GM19328 (cell line): Measurements from ENCODE around the gene ARHGAP26.
"Not testable (repeated sequence)": the region's sequence is repeated elsewhere in the genome, so short reads cannot be mapped to it uniquely, and the experiment has no call there.

ENCODE experiments used
- ATAC-seq: cut with Tn5 transposase; IDR thresholded peaks from one replicate; pipeline ENCODE4 v1.9.1; 2021; ENCODE audit warnings: mild to moderate bottlenecking, moderate library complexity; ENCODE audit not compliant: unreplicated experiment

ARHGAP26 gene

DNA sequence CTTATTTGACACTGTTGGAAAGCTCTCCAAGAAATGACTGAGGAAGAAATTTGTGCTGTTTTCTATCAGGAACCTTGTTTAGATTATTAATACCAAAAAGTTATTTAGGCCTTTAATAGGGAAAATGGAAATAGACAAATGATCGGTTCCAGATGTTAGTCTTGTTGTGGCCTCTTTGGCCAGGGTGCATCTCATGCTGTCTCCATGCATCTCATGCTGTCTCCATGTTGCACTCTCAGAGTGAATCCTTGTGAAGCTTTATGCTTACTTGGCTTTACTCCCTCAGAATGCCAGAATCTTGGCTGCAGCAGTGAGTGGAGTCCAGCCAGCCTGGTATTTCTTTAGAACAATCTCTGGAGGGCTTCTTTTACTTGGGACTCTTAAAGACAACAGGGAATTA lies 185.5 kb downstream of the ARHGAP26 start:
- no peak for ATAC-seq

DNA sequence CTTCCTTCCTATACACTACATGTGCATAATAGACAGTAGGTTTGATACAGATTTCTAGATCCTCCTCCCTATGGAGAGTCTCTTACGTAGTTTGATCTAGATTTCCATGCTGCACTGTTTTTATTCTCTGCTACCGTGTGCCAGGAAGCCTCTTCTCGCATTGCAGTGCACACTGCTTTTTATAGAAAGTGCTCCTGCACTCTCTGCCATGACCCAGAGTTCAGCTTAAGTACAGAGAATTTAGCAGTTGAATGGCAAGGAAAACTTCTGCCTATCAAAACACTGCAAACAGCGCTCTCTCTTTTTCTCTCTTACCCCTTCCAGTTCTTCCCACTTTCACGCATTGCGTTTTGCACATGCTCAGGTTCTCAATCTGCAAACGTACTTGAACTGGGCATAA lies 187.4 kb downstream of the ARHGAP26 start:
- ATAC-seq = no peak

DNA sequence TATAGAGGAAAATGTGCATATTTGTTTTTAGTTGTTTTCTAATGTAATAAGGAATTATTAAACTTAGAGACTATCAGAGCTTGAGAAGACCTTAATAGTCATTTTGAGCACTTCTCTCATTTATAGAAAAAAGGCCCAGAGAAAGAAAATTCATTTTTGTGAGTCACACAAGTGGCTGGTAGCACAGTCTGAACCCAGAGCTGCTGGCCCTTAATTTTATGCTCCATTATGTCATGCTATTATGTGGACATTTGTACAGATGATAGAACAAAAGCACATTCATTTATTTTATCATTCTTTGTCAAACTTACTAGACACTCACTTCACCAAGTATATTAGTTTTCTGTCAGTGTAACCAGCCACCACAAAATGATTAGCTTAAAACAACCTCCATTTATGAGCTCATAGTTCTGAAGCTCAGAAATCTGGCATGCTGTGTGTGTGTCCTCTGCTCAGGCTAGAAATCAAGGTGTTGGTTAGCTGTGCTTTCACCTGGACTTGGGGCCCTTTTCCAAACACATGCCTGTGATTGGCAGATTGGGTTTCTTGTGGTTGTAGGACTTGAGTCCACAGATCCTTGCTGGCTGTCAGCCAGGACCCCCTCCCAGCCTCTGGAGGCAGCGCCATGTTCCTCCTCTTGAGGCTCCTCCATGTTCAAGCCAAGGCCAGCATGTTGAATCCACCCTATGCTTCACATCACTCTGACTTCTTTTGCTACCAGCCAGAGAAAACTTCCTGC lies 188.9 kb downstream of the ARHGAP26 start:
- no peak for ATAC-seq

DNA sequence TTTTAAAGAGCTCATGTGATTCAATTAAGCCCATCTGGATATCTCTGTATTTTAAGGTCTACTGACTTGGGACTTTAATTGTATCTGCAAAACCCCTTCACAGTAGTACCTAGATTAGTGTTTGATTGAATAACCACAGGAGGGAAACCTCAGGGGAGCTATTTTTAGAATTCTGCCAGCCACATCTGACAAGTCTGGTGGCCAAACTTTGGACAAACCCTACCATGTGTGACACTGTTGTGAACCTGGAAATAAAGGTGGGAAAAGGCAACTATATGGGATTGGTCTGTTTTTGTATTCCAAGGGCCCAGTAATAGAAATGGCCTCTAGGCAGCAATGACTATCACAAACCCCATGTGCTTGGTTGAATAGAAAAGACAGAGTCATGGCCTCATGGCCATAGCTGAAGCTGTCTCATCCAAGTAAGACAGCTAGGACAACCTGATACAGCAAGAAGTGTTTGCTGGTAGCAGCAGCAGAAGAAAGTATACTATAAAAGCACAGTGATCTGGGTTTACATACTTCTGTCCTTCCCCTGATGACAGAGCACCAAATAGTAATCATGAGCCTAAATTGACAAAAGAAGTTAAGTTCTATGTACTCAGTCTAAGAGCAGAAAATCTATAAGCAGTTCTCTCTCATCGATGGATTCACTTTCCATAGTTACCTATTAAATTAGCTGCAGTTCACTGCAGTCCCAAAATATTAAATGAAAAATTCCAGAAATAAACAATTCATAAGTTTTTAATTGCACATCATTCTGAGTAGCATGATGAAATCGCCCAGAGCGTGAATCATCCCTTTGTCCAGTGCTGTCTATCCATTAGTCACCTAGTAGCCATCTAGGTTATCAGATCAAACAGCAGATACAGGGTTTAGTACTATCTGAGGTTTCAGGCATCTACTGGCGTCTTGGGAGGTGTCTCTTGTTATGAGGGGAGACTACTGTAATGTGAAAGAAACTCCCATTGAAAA lies 189.8 kb downstream of the ARHGAP26 start:
- ATAC-seq = no peak

DNA sequence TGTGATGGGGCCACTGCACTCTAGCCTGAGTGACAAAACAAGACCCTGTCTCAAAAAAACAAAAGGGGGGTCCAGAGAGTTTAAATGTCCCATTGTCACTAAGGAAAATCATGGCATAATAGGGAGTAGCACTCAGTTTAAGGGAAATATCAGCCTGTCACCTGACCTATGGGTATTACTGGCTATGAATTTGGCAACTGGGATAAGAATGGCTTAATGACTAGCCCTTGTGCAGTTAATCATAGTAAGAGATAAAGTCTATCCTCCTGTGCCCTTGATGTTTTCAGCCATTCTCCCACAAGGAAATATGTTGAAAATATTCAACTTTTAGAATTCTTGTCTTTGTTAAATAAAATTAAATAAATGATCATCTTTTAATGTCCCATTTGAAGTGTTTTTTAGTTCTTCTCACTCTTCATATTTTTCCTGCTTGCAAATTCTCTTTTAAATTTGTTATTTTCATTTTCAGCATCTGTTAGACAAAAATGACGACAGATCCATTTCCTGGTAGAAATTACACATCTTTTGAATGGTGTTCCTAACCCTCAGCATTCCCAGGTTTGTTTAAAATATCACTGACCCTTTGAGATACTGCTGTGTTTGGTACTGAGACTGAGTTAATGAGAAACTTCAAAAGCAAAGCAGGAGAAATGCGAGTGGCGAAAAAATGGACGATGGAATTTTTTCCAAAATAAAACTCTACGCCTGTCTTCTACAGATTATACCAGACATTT lies 191.4 kb downstream of the ARHGAP26 start:
- no peak for ATAC-seq

DNA sequence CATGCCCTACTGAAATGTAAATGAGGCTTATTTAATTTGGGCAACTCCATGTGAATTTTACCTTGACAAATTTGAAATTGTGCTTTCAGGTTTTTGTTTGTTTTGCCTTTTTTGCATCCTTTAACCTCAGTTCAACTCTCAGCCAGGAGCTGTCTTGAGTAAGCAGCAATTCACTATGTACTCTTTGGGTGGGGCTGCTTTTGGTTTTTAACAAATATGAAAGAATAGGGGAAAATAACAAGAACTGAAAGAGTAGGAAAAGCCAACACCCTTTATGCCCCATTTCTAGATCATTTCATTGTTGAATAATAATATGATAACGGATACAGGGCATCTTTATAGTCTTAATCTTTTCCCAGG lies 192.0 kb downstream of the ARHGAP26 start:
- no peak for ATAC-seq

DNA sequence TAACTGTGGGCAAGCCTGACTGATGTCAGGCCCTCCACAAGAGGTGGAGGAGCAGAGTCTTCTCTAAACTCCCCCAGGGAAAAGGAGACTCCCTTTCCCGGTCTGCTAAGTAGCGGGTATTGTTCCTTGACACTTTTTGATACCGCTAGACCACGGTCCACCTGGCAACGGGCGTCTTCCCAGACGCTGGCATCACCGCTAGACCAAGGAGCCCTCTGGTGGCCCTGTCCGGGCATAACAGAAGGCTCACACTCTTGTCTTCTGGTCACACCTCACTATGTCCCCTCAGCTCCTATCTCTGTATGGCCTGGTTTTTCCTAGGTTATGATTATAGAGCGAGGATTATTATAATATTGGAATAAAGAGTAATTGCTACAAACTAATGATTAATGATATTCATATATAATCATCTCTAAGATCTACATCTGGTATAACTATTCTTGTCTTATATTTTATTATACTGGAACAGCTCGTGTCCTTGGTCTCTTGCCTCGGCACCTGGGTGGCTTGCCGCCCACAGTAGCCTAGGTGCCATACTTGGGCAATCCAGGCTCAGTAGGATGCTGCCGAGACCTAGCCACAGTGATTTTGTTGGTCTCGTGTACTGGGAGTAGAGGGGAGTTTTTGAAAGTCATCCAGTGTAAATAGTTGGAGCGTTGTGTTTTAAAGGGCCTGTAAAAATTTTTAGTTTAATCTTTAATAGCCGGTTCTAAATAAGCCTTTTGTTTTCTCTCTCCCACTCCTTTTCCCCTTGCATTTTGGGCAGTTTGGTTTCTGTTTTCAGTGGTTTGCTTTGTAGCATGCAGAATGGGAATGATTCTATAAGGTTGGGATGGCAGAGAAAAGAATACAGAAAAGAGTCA lies 195.3 kb downstream of the ARHGAP26 start:
- not testable (repeated sequence) for ATAC-seq

DNA sequence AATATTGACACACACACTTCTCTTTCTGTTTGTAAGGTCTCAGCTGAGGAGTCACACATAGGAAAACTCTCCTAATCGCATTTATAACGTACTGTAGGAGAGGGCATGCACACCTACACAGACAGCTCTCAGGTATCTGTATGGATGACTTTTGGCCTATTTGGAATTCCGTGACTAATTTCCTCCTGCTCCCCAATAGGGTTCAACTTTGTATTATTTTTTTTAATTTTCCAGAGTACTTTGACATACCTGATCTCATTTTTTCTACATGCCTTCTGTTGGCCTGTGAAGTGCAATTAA lies 195.9 kb downstream of the ARHGAP26 start:
- ATAC-seq = no peak

DNA sequence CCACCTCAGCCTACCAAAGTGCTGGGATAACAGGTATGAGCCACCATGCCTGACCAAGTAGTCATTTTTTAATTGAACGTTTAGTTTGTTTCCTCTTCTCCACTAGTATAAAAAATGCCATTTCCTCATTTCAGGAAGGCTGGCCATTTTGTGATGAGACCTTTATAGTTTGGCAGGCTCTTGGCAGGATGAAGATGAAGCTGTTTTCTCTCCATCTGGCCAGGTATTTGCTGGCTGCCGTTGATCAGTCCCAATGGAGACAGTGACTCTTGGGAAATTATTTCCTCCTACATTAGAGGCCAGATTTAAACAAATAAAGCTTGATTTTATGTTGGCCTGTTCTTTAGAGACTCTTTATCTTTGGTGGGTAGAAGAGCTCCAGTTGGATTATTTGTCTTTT lies 199.0 kb downstream of the ARHGAP26 start:
- ATAC-seq = no peak

DNA sequence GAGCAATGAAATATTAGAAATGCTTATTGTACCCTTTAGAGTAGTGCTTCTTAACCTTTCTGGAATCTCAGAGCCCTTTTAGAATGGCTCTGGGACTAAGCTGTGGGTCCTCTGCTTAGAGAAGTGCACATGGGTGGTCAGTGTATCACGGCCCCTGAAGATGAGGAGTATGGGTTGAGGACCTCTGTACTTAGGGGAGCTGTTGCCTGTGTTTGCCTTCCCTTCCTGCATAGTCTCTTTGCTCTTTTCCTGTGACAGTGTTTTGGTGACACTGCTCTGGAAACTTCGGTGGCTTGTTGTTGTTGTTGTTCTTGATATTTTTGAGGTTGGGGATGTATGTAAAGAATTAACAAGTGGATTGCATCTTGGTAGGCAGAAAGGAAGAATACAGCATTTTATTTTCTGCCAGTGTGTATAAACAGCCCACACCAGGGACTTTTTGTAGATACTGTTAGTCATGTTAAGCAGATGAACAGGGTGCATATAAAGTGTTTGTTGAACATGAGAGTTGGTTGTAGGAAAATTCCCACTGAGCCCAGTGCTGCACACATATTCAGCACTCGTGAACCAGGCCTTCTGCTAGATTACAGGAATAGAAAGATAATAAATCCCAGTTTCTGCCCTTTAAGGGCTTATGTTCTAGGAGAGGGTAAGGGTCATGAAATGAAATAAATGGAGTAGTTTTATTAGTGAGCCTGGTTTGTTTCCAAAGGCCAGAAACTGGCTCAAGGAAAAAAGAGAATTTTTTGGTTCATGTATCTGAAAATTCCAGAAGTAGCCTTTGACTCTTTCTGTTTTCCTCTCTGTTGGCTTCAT lies 199.7 kb downstream of the ARHGAP26 start:
- no peak for ATAC-seq

DNA sequence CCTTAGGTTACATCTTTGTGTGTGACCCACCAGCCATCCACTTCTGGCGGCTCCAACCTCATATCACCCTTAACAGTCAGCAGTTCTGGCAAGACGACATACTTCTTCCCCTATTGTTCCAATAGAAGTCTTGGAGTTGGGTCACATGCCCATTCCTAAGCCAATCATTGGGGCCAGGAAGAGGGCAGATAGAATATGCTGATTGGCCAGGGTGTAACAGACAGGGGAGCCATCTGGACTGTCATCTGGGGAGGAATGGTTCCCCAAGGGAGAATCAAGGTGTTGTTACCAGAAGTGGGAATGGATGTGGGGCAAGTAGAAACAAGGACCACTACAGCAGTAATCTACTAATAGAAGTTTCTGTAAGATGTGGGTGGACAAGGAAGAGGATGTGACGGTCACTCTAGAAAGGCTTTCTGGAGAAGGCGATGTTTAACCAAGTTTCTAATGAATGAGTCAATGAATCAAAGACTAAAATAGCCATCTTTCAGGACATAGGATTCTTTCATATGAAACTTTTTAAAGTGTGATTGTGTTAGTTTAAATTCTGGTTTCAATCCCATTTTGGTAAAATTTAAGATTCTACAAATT lies 200.4 kb downstream of the ARHGAP26 start:
- ATAC-seq = no peak

DNA sequence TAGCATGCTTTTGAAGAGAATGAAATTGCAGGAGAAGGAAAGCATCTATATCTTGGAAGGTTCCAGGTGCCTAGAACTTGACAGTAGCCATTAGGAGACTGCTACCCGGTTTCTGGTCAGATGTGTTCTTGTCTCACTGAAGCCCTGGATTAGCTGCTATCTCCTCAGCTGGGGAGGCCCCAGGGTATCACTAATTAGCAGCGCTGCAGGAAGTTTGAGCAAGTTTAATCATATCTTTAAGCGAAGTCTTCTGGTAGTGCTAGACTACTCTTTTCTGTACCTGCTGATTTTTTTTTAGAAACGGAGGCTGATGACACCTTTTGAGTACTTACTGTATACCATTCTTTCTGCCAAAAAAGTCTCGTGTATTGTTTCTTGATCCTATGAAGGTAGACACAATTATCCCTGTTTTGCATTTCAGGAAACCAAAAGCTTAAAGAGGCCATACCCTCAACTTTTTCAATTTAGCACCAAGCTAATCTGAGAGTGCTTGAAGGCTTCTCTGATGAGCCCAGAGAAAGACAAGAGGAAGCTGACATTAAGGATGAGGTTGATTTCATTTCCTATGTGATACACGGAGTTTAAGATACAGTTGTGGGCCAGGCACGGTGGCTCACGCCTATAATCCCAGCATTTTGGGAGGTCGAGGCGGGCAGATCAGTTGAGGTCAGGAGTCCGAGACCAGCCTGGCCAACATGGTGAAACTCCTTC lies 201.3 kb downstream of the ARHGAP26 start:
- no peak for ATAC-seq

DNA sequence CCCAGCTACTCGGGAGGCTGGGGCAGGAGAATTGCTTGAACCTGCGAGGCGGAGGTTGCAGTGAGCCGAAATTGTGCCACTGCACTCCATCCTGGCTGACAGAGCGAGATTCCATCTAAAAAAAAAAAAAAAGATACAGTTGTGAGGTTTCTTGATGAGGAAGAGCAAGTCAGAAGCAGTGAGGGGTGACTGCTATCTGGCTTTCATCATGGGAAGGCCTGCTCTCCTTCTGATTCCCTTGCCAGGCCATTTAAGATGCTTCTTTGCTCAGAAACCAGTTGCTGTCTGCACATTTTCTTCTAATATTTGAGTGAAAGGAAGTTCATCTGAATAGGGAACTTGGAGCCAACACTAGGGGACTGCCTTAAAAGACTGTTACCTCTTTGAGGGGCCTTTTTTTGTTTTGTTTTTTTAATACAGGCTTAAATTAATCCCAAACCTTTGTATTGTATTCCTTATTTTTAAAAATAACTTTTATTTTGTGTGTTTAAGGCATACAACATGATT lies 201.9 kb downstream of the ARHGAP26 start:
- ATAC-seq = no peak

DNA sequence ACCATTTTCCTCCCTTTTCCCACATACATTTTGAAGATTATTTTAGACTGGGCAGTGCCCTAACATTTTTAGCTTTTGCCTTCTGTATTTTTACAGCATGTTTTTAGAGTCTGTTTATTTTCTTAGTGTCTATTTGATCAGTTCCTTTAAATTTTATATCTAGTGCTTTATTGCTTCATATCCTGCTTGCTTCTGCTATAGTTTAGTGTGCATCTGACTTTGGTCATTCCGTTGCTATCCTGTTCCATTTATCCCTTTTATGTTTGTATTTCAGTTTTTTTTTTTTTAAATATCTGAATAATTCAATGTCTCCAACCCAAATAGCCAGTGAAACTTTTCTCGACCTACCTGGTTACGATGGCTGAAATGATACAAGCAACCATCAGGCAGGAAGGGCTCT lies 203.8 kb downstream of the ARHGAP26 start:
- no peak for ATAC-seq

DNA sequence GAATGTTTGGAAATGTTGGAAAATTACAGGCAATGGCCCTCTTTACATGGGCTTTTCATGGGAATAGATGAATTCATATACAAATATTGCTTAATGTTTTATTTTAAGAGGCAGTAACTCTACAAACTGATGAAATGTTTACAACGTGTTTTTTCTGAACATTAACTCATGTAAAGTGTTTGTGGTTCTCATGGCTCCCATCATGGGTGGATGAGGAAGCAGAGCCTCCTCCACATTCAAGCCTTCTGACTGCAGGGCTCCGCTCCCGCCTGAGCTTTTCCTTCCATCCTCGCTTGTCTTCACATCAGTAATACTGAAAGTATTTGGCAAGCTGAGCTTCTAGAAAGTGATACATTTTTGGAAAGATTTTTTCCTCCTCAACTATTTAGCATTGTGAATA lies 204.2 kb downstream of the ARHGAP26 start:
- no peak for ATAC-seq

DNA sequence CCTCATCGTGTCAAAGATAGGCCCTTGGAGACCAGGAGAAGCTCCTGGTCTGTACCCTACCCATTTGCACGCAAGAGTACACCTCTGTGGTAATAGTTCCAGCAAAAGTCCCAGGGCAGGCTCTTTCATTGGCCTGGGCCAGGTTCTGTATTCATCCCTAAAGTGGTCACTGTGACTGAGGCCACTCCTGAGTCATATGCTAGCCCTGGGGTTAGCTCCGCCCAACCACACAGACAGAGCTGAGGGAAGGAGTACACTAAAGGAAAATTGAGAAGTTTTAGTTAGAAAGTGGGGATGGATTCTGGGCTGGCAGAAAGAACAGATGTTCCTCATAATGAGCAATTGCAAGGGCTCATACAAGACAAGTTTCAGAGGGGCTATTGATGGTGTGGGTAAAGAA lies 206.7 kb downstream of the ARHGAP26 start:
- no peak for ATAC-seq

DNA sequence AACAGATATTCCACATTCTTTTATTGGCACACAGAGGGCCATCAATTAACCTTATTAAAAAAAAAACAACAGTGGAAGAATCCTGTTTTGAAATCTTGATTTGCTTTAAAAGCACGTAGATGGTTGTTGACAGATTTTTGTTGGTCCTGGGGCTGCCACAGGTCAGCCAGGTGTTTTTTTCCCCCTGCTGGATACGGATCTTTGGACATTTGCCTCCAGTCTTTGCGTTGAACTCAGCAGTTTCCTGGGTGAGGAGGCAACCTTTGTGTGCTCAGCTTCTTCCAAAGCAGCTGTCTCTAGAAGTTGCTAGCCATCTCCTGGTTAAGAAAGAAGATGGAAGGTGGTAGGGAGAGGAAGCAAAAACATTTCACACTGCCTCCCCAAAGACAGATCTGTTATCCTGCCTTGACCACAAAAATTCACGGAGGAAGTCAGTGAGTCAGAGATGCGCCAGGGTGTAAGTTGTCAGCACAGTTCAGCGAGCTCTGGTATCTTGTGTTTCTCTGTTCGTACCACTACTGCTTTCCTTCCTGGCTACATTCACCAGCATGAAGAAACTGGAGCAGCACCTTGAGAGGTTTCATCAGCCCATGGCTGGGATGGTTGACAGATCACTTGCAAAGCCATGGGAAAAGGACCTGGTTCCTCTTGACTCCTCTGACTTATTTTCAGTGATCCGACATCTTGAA lies 207.3 kb downstream of the ARHGAP26 start:
- ATAC-seq = no peak

DNA sequence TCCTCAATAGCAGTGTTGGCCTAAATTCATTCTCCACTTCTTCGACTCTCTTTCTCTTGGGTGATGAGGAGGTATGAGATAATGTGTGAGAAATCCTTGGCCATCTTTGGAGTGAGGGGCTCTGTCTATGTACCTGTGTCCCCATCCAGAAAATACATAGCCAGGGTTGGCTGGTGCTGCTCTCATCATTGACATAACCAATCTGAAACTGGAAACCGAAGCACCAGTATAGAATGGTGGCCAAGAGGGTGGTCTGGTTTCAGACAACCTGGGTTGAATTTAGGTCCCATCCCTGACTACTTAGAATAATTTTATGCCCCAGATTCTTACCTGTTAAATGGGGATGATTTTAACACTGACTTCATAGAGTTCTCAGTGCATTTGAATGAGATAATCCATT lies 208.1 kb downstream of the ARHGAP26 start:
- ATAC-seq = no peak
